ENCODE measurements around the gene ACVRL1. TPM values are rescaled to one million over a fixed set of nuclear protein-coding genes. Genes with fewer than 3 reads are reported as not detected.

The ACVRL1 gene
- total and polyA plus RNA-seq, 2 donors: 47.9 to 71.7 TPM

- H3K36me3 ChIP-seq (ENCODE audit: insufficient read depth): no peaks in the 10 kb centered on the region
- no peak overlapping the region for H3K4me3 ChIP-seq (ENCODE audit: low read depth, low read length)
- H3K4me1 ChIP-seq (ENCODE audit: insufficient read depth): no peaks in the 10 kb centered on the region
- WGBS: 66% methylated on average over 8 of the region's 8 CpGs
- peak overlapping the region; percentile 4 for H3K27ac ChIP-seq (ENCODE audit: low read depth)
- DNase-seq (ENCODE audit: extremely low spot score): no peak
Measured at GRCh38 chr12:51897181-51897580, 10.1 kb upstream of the ACVRL1 start.

GRCh38 chr12:51898506-51898905 is 8.8 kb upstream of the ACVRL1 start:
- no peaks in the 10 kb centered on the region for H3K36me3 ChIP-seq (ENCODE audit: insufficient read depth)

GRCh38 chr12:51898937-51899336 is 8.4 kb upstream of the ACVRL1 start:
- WGBS: 76% methylated on average over 9 of the region's 9 CpGs
- no peaks in the 10 kb centered on the region for H3K36me3 ChIP-seq (ENCODE audit: insufficient read depth)
- H3K4me3 ChIP-seq (ENCODE audit: low read depth, low read length): no peak overlapping the region
- no peak for DNase-seq (ENCODE audit: extremely low spot score)
- H3K27ac ChIP-seq (ENCODE audit: low read depth): no peak overlapping the region
- no peaks in the 10 kb centered on the region for H3K4me1 ChIP-seq (ENCODE audit: insufficient read depth)

More at GRCh38 chr12:51898506-51898905, 8.8 kb upstream of the ACVRL1 start:
- 76% methylated on average over 2 of the region's 2 CpGs for WGBS
- H3K4me1 ChIP-seq (ENCODE audit: insufficient read depth): no peaks in the 10 kb centered on the region
- no peak overlapping the region for H3K27ac ChIP-seq (ENCODE audit: low read depth)
- no peak for DNase-seq (ENCODE audit: extremely low spot score)
- no peak overlapping the region for H3K4me3 ChIP-seq (ENCODE audit: low read depth, low read length)

GRCh38 chr12:51900323-51900889 is 6.9 kb upstream of the ACVRL1 start:
- Histone ChIP-seq H3K36me3 (ENCODE audit: insufficient read depth) (no peaks in the 10 kb centered on the region), H3K4me1 (ENCODE audit: insufficient read depth) (no peaks in the 10 kb centered on the region), H3K27ac (ENCODE audit: low read depth) (no peak overlapping the region), H3K4me3 (ENCODE audit: low read depth, low read length) (no peak overlapping the region)
- 97% methylated on average over 43 of the region's 43 CpGs for WGBS
- DNase-seq (ENCODE audit: extremely low spot score): no peak

GRCh38 chr12:51901121-51901817 is 6.0 kb upstream of the ACVRL1 start:
- Histone ChIP-seq H3K4me1 (ENCODE audit: insufficient read depth) (no peaks in the 10 kb centered on the region), H3K4me3 (ENCODE audit: low read depth, low read length) (no peak overlapping the region), H3K27ac (ENCODE audit: low read depth) (no peak overlapping the region), H3K36me3 (ENCODE audit: insufficient read depth) (no peaks in the 10 kb centered on the region)
- WGBS: 81% methylated on average over 14 of the region's 14 CpGs
- no peak for DNase-seq (ENCODE audit: extremely low spot score)

- H3K4me3 ChIP-seq (ENCODE audit: low read depth, low read length): no peak overlapping the region
- no peaks in the 10 kb centered on the region for H3K4me1 ChIP-seq (ENCODE audit: insufficient read depth)
- WGBS: 94% methylated on average over 11 of the region's 11 CpGs
- DNase-seq (ENCODE audit: extremely low spot score): no peak
- no peak overlapping the region for H3K27ac ChIP-seq (ENCODE audit: low read depth)
- H3K36me3 ChIP-seq (ENCODE audit: insufficient read depth): no peaks in the 10 kb centered on the region
Measured at GRCh38 chr12:51901881-51902280, 5.4 kb upstream of the ACVRL1 start.

GRCh38 chr12:51904951-51905470 is 2.3 kb upstream of the ACVRL1 start:
- peak; percentile 77 for DNase-seq (ENCODE audit: extremely low spot score)
- no peaks in the 10 kb centered on the region for H3K4me1 ChIP-seq (ENCODE audit: insufficient read depth)
- no peaks in the 10 kb centered on the region for H3K36me3 ChIP-seq (ENCODE audit: insufficient read depth)
- H3K27ac ChIP-seq (ENCODE audit: low read depth): peak overlapping the region; percentile 86
- H3K4me3 ChIP-seq (ENCODE audit: low read depth, low read length): no peak overlapping the region

- no peaks in the 10 kb centered on the region for H3K4me1 ChIP-seq (ENCODE audit: insufficient read depth)
- DNase-seq (ENCODE audit: extremely low spot score): no peak
- H3K27ac ChIP-seq (ENCODE audit: low read depth): peak overlapping the region; percentile 87
- WGBS: 42% methylated on average over 18 of the region's 18 CpGs
- no peaks in the 10 kb centered on the region for H3K36me3 ChIP-seq (ENCODE audit: insufficient read depth)
- no peak overlapping the region for H3K4me3 ChIP-seq (ENCODE audit: low read depth, low read length)
Measured at GRCh38 chr12:51905471-51906429, 1.6 kb upstream of the ACVRL1 start.

- Histone ChIP-seq H3K4me1 (ENCODE audit: insufficient read depth) (no peaks in the 10 kb centered on the region), H3K27ac (ENCODE audit: low read depth) (peak overlapping the region; percentile 87), H3K4me3 (ENCODE audit: low read depth, low read length) (peak overlapping the region; percentile 63), H3K36me3 (ENCODE audit: insufficient read depth) (no peaks in the 10 kb centered on the region)
- 28% methylated on average over 23 of the region's 23 CpGs for WGBS
- DNase-seq (ENCODE audit: extremely low spot score): no peak
Measured at GRCh38 chr12:51906430-51907082, 748 bp upstream of the ACVRL1 start.

GRCh38 chr12:51907856-51908425 is 637 bp downstream of the ACVRL1 start:
- Histone ChIP-seq H3K4me1 (ENCODE audit: insufficient read depth) (no peaks in the 10 kb centered on the region), H3K36me3 (ENCODE audit: insufficient read depth) (no peaks in the 10 kb centered on the region), H3K4me3 (ENCODE audit: low read depth, low read length) (peak overlapping the region; percentile 63), H3K27ac (ENCODE audit: low read depth) (peak overlapping the region; percentile 87)
- DNase-seq (ENCODE audit: extremely low spot score): no peak
- 65% methylated on average over 7 of the region's 7 CpGs for WGBS

GRCh38 chr12:51908876-51909592 is 1.7 kb downstream of the ACVRL1 start:
- no peak overlapping the region for H3K4me3 ChIP-seq (ENCODE audit: low read depth, low read length)
- no peak overlapping the region for H3K27ac ChIP-seq (ENCODE audit: low read depth)
- WGBS: 76% methylated on average over 9 of the region's 9 CpGs
- DNase-seq (ENCODE audit: extremely low spot score): no peak
- H3K4me1 ChIP-seq (ENCODE audit: insufficient read depth): no peaks in the 10 kb centered on the region
- H3K36me3 ChIP-seq (ENCODE audit: insufficient read depth): no peaks in the 10 kb centered on the region

GRCh38 chr12:51910168-51910567 is 2.9 kb downstream of the ACVRL1 start:
- DNase-seq (ENCODE audit: extremely low spot score): no peak
- Histone ChIP-seq H3K36me3 (ENCODE audit: insufficient read depth) (no peaks in the 10 kb centered on the region), H3K27ac (ENCODE audit: low read depth) (peak overlapping the region; percentile 0), H3K4me1 (ENCODE audit: insufficient read depth) (no peaks in the 10 kb centered on the region), H3K4me3 (ENCODE audit: low read depth, low read length) (no peak overlapping the region)
- 65% methylated on average over 6 of the region's 6 CpGs for WGBS
